Measurements from ENCODE around the gene TLE3. TPM values are rescaled to one million over a fixed set of nuclear protein-coding genes. Genes with fewer than 3 reads are reported as not detected.

Gene TLE3
- total RNA-seq, 4 donors from 2014 or later, result 91.2 to 154 (median 137) TPM

DNA sequence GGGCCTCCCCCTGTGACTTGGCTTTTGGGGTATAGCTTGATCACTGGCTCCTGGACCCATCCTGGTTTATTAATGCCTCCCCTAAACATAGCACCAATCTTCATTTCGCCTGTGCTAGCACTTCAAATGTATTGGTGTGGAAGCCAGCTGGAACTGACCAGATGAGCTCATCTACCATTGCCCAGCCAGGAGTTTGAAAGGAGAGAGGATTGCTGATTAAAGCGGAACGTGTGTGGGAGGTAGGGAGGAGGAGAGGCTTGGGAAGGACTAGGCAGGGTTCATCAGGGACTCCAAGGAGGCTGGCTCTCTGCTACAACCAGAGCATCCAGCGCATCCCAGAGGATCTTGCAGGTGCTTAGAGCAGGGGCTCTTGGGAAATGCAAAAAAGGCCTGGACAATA lies 34.4 kb upstream of the TLE3 start:
- H3K9me3 ChIP-seq, result no peaks in the 10 kb centered on the region
- H3K27ac ChIP-seq, result no peak overlapping the region
- H3K36me3 ChIP-seq, result no peaks in the 10 kb centered on the region
- H3K27me3 ChIP-seq, result no peaks in the 10 kb centered on the region
- H3K4me3 ChIP-seq, result no peak overlapping the region
- 73% methylated on average over 4 of the region's 4 CpGs for WGBS
- TF ChIP-seq EP300 (IDR thresholded peaks at IDR 0.05) (no peak), POLR2A (IDR thresholded peaks at IDR 0.05) (no peak), POLR2AphosphoS5 (IDR thresholded peaks at IDR 0.05) (no peak)
- TF ChIP-seq, protein P1, sequence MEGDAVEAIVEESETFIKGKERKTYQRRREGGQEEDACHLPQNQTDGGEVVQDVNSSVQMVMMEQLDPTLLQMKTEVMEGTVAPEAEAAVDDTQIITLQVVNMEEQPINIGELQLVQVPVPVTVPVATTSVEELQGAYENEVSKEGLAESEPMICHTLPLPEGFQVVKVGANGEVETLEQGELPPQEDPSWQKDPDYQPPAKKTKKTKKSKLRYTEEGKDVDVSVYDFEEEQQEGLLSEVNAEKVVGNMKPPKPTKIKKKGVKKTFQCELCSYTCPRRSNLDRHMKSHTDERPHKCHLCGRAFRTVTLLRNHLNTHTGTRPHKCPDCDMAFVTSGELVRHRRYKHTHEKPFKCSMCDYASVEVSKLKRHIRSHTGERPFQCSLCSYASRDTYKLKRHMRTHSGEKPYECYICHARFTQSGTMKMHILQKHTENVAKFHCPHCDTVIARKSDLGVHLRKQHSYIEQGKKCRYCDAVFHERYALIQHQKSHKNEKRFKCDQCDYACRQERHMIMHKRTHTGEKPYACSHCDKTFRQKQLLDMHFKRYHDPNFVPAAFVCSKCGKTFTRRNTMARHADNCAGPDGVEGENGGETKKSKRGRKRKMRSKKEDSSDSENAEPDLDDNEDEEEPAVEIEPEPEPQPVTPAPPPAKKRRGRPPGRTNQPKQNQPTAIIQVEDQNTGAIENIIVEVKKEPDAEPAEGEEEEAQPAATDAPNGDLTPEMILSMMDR (IDR thresholded peaks at IDR 0.05), result no peak
- DNase-seq (ENCODE audit: low spot score in 2 of 2), result no peak
- peaks cover 4% of the 10 kb centered on the region for H3K4me1 ChIP-seq

DNA sequence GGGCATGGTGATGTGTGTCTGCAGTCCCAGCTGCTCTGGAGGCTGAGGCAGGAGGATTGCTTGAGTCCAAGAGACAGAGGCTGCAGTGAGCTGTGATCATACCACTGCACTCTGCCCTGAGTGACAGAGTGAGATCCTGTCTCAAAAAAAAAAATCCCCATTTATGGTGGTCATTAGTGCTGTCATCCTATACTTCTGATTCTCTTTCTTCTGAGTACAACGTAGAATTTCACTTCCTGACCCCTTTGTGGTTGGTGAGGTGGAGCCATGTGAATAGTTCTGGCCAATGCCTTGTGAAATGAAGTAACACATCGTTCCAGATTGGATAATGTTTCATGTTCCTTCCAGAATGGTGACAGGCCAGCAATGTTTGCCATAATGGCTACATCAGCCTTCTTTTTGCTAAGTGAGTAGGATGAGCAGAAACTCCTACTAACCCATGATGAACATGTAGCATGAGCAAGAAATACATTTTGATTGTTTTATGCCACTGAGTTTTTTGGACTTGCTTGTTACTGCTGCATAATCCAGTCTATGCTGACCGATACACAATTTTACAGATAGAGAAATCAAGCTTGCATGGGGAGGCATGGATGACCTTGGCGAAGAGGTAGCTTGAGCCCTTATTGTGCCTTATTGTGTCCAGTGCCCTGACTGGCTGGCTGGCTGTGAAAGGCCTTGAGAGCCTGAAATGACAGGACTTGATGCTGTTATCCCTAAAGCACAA lies 30.9 kb upstream of the TLE3 start:
- H3K27me3 ChIP-seq, result peaks cover 3% of the 10 kb centered on the region
- H3K4me1 ChIP-seq, result peaks cover 4% of the 10 kb centered on the region
- 87% methylated on average over 4 of the region's 4 CpGs for WGBS
- DNase-seq (ENCODE audit: low spot score in 2 of 2), result no peak
- H3K4me3 ChIP-seq, result no peak overlapping the region
- H3K36me3 ChIP-seq, result no peaks in the 10 kb centered on the region
- no peaks in the 10 kb centered on the region for H3K9me3 ChIP-seq
- TF ChIP-seq EP300 (IDR thresholded peaks at IDR 0.05) (no peak), POLR2A (IDR thresholded peaks at IDR 0.05) (no peak), POLR2AphosphoS5 (IDR thresholded peaks at IDR 0.05) (no peak)
- TF ChIP-seq, protein P1 (IDR thresholded peaks at IDR 0.05), result no peak
- H3K27ac ChIP-seq, result no peak overlapping the region

DNA sequence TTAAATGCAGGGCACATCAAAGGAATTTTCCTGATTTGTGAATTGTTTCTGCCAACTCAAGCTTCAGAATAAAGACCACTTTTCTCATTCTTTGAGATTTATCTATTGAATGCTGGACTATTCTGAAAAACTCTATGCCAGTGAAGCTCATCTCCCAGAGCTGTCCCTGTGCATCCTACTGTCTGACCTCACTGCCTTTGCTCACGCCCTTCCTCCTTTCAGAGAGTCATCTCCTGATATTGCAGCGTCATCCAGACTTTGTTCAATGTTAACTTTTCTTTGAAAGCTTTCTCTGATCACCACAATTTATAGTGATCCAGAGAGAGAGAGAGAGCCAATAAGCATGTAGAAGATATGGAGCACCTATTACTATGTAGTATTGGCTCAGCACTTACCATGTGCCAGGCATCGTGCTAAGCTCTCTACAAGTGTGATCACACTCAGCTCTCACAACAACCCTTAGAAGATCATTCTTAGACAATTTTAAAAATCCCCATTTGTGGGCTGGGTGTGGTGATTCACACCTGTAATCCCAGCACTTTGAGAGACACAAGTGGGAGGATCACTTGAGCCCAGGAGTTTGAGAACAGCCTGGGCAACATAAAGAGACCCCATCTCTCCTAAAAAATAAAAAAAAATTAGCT lies 30.2 kb upstream of the TLE3 start:
- WGBS, result 64% methylated on average over 3 of the region's 3 CpGs

GRCh38 chr15:70127288-70127746 lies 29.6 kb upstream of the TLE3 start:
- Histone ChIP-seq H3K36me3 (no peaks in the 10 kb centered on the region), H3K27me3 (peaks cover 3% of the 10 kb centered on the region), H3K27ac (no peak overlapping the region), H3K9me3 (no peaks in the 10 kb centered on the region), H3K4me3 (no peak overlapping the region), H3K4me1 (peaks cover 5% of the 10 kb centered on the region)
- WGBS, result 44% methylated on average over 6 of the region's 6 CpGs
- TF ChIP-seq POLR2A (IDR thresholded peaks at IDR 0.05) (no peak), POLR2AphosphoS5 (IDR thresholded peaks at IDR 0.05) (no peak), EP300 (IDR thresholded peaks at IDR 0.05) (no peak)
- TF ChIP-seq, protein P1 (IDR thresholded peaks at IDR 0.05), result no peak
- no peak for DNase-seq (ENCODE audit: low spot score in 2 of 2)

More for the DNA sequence above, 30.2 kb upstream of the TLE3 start:
- Histone ChIP-seq H3K4me1 (peaks cover under 1% of the 10 kb centered on the region), H3K36me3 (no peaks in the 10 kb centered on the region), H3K9me3 (no peaks in the 10 kb centered on the region), H3K27ac (no peak overlapping the region), H3K4me3 (no peak overlapping the region), H3K27me3 (peaks cover 3% of the 10 kb centered on the region)
- TF ChIP-seq EP300 (IDR thresholded peaks at IDR 0.05) (no peak), POLR2A (IDR thresholded peaks at IDR 0.05) (no peak), POLR2AphosphoS5 (IDR thresholded peaks at IDR 0.05) (no peak)
- TF ChIP-seq, protein P1 (IDR thresholded peaks at IDR 0.05), result no peak
- DNase-seq (ENCODE audit: low spot score in 2 of 2), result no peak

DNA sequence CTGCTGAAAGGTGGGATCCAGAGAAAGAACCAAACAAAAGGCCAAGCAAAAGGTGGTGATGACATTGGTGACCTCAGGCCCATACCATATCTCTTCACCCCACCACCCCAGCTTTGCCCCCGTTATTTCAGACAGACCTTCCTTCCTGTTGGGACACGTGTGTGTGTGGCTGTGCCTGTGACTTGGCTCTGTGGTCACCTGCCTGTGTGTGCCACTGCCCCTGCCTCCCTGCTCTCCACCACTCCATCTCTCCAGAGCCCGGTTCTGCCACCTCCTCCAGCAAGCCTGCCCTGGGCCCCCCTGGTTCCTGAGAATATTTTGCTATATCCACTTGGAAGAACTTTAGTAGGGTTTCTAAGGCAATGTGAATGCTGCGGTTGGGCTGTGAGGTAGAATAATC lies 28.6 kb upstream of the TLE3 start:
- TF ChIP-seq, protein P1 (IDR thresholded peaks at IDR 0.05), result no peak
- no peak for TF ChIP-seq POLR2AphosphoS5 (IDR thresholded peaks at IDR 0.05)
- Histone ChIP-seq H3K4me3 (no peak overlapping the region), H3K36me3 (no peaks in the 10 kb centered on the region), H3K9me3 (no peaks in the 10 kb centered on the region), H3K27me3 (peaks cover 3% of the 10 kb centered on the region), H3K27ac (no peak overlapping the region), H3K4me1 (peaks cover 15% of the 10 kb centered on the region)
- 82% methylated on average over 4 of the region's 4 CpGs for WGBS
- DNase-seq (ENCODE audit: low spot score in 2 of 2), result no peak
